Measurements from ENCODE around the gene PLCL1. TPM values are rescaled to one million over a fixed set of nuclear protein-coding genes. Genes with fewer than 3 reads are reported as not detected.

Gene PLCL1
- total RNA-seq, 1 experiment from 2014 or later: 0.07 TPM

DNA sequence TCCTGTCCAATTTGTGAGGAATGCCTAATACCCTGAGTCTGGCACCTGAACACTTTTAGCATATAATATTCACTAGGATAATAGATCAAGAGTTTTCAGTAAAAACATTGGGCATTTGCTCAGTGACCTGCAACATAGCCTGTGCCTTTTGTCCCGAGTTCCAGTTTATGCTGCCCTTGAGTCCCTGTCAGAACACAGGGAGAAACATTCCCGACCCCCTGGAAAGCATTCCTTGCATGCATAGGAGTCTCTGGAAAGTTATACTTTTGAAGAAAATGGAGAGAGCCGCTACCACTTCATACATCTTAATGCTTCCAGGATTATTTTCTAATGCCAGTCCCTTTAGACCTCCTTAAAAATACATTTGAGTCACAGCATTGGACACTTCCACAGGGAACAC is 107.3 kb downstream of the PLCL1 start:
- TF ChIP-seq CBX3 (IDR thresholded peaks at IDR 0.05; ENCODE audit: low read depth) (no peak), ZNF274 (IDR thresholded peaks at IDR 0.05; ENCODE audit: low read depth, low read length) (no peak), REST (IDR thresholded peaks at IDR 0.05; ENCODE audit: low read depth) (no peak)
- Histone ChIP-seq H3K4me2 (ENCODE audit: low read length) (no peak overlapping the region), H3K27me3 (ENCODE audit: insufficient read depth, low read length) (peaks cover 57% of the 10 kb centered on the region), H3K36me3 (ENCODE audit: control insufficient read depth in 1 of 2, insufficient read depth in 2 of 2, low read length in 2 of 2) (no peaks in the 10 kb centered on the region), H3K27ac (ENCODE audit: low read depth, low read length) (no peak overlapping the region), H3K9ac (ENCODE audit: low read length) (no peak overlapping the region), H3K9me3 (ENCODE audit: control insufficient read depth in 1 of 2, insufficient read depth in 1 of 2, low read depth in 1 of 2, low read length in 2 of 2) (no peaks in the 10 kb centered on the region), H3K79me2 (ENCODE audit: insufficient read depth, low read length) (no peaks in the 10 kb centered on the region), H3K4me1 (ENCODE audit: control insufficient read depth in 1 of 2, insufficient read depth in 2 of 2, low read length in 2 of 2) (peaks cover 0 to 2% of the 10 kb centered on the region in 2 experiments; a peak in 2 of 4 replicates), H4K20me1 (ENCODE audit: insufficient read depth) (no peaks in the 10 kb centered on the region), H2AFZ (ENCODE audit: low read depth, low read length, poor library complexity, severe bottlenecking) (no peak overlapping the region), H3K9me2 (ENCODE audit: insufficient read depth) (no peaks in the 10 kb centered on the region), H3K4me3 (replicated peaks in 1 of 2; ENCODE audit: low read depth in 1 of 2, low read length in 2 of 2) (no peak overlapping the region)
- BruUV-seq (replicated peaks): no TSS peak
- ChIA-PET RAD21 (ENCODE audit: low non-redundant PET in 1 of 2, low total read pairs in 2 of 2, uncharacterized antibody in 2 of 2, unreplicated experiment in 2 of 2) (no interaction called here), CTCF (no interaction called here), POLR2A (no interaction called here)
- DNase-seq (ENCODE audit: low read depth, low spot score) (no peak), ATAC-seq (no peak)
- intact Hi-C loops (cut with micrococcal nuclease): no loop called here

DNA sequence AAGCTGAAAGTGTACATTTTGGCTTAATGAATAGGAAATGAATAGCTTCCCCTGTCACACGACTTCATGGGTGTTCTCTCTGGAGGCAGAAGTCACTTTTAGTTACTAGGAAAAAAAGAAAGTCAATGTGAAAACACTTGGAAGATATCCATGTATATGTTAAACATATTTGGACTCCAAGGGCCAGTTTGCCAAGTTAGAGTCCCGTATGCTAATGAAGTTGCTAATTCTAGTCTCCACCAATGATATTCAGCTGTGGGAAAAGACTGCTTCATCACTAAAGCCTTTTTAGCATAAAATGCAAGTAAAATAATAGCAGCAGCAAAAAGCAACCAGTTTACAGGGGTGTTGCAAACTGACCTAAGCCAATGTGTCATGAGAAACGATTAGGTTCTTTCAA is 108.7 kb downstream of the PLCL1 start:
- ChIA-PET POLR2A (no interaction called here), RAD21 (ENCODE audit: low non-redundant PET in 1 of 2, low total read pairs in 2 of 2, uncharacterized antibody in 2 of 2, unreplicated experiment in 2 of 2) (no interaction called here), CTCF (no interaction called here)
- BruUV-seq (replicated peaks): no TSS peak
- TF ChIP-seq RAD21 (IDR thresholded peaks at IDR 0.05; ENCODE audit: low read depth) (no peak), POLR2A (IDR thresholded peaks at IDR 0.05; ENCODE audit: borderline replicate concordance, extremely low read depth, insufficient read depth, insufficient read length) (no peak), CEBPB (IDR thresholded peaks at IDR 0.05; ENCODE audit: low read depth) (no peak)
- TF ChIP-seq, protein P1, sequence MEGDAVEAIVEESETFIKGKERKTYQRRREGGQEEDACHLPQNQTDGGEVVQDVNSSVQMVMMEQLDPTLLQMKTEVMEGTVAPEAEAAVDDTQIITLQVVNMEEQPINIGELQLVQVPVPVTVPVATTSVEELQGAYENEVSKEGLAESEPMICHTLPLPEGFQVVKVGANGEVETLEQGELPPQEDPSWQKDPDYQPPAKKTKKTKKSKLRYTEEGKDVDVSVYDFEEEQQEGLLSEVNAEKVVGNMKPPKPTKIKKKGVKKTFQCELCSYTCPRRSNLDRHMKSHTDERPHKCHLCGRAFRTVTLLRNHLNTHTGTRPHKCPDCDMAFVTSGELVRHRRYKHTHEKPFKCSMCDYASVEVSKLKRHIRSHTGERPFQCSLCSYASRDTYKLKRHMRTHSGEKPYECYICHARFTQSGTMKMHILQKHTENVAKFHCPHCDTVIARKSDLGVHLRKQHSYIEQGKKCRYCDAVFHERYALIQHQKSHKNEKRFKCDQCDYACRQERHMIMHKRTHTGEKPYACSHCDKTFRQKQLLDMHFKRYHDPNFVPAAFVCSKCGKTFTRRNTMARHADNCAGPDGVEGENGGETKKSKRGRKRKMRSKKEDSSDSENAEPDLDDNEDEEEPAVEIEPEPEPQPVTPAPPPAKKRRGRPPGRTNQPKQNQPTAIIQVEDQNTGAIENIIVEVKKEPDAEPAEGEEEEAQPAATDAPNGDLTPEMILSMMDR (IDR thresholded peaks at IDR 0.05 in 2 of 3, conservative IDR thresholded peaks at IDR 0.05 in 1 of 3; ENCODE audit: borderline replicate concordance in 1 of 3, insufficient read depth in 1 of 3, low read depth in 2 of 3, low read length in 2 of 3): no peak
- ATAC-seq: no peak
- no peak overlapping the region for H3K4me3 ChIP-seq (replicated peaks in 1 of 2; ENCODE audit: low read depth in 1 of 2, low read length in 2 of 2)
- no peak overlapping the region for H3K4me2 ChIP-seq (ENCODE audit: low read length)
- no peak for DNase-seq (ENCODE audit: low read depth, low spot score)
- peaks cover 48% of the 10 kb centered on the region for H3K27me3 ChIP-seq (ENCODE audit: insufficient read depth, low read length)
- H3K36me3 ChIP-seq (ENCODE audit: control insufficient read depth in 1 of 2, insufficient read depth in 2 of 2, low read length in 2 of 2): no peaks in the 10 kb centered on the region
- H3K27ac ChIP-seq (ENCODE audit: low read depth, low read length): no peak overlapping the region
- no peaks in the 10 kb centered on the region for H4K20me1 ChIP-seq (ENCODE audit: insufficient read depth)
- peaks cover 0 to 2% of the 10 kb centered on the region in 2 experiments; a peak in 2 of 4 replicates for H3K4me1 ChIP-seq (ENCODE audit: control insufficient read depth in 1 of 2, insufficient read depth in 2 of 2, low read length in 2 of 2)
- no peak overlapping the region for H2AFZ ChIP-seq (ENCODE audit: low read depth, low read length, poor library complexity, severe bottlenecking)
- no peaks in the 10 kb centered on the region for H3K9me3 ChIP-seq (ENCODE audit: control insufficient read depth in 1 of 2, insufficient read depth in 1 of 2, low read depth in 1 of 2, low read length in 2 of 2)
- intact Hi-C loops (cut with micrococcal nuclease): no loop called here
- H3K79me2 ChIP-seq (ENCODE audit: insufficient read depth, low read length): no peaks in the 10 kb centered on the region
- no peaks in the 10 kb centered on the region for H3K9me2 ChIP-seq (ENCODE audit: insufficient read depth)
- no peak overlapping the region for H3K9ac ChIP-seq (ENCODE audit: low read length)

Measured in HCT116 (cell line).